Stimulated activated CD4-positive, alpha-beta T cell treated with anti-CD3 and anti-CD28 coated beads, Interleukin-4, amount 100 ng/mL, for 48 hours (primary cell): ENCODE measurements around the gene TCF20.

ENCODE experiments used
- DNase-seq, 2 donors: peaks; one replicate each; pipeline ENCODE4 v3.0.0-alpha.2; 2020; ENCODE audit warnings: low read depth in 2 of 2

The TCF20 gene

GRCh38 chr22:42282252-42282942 lies 11.9 kb upstream of the TCF20 start:
- no peak for DNase-seq

DNA sequence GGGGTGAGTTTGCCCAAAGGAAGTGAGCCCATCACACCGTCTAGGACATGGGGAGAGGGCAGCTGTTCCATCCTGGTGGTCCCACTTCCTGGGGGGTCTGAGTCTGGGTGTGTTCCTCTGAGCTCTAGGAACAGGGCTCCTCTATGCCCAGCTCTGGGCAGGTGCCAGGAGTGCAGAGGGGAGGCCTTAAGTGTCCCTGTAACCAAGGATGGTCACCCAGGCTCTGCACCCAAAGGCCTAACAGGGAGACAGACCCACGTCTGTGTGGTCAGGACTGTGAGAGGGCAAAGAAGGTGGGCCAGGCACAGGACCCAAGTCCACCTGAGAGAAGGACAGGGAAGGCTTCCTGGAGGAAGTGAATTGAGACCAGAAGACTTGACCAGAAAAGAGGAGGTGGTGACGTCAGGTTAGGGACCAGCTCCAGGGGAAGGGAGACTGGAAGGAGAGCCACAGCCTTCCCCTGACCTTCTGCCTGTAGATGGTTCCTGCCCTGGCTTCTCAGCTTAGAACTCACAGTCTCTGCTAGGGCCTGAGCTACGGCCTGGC lies 11.3 kb upstream of the TCF20 start:
- DNase-seq: no peak

- no peak for DNase-seq
Measured at GRCh38 chr22:42281284-42281683, 10.8 kb upstream of the TCF20 start.

GRCh38 chr22:42280836-42281235 lies 10.4 kb upstream of the TCF20 start:
- no peak for DNase-seq

DNA sequence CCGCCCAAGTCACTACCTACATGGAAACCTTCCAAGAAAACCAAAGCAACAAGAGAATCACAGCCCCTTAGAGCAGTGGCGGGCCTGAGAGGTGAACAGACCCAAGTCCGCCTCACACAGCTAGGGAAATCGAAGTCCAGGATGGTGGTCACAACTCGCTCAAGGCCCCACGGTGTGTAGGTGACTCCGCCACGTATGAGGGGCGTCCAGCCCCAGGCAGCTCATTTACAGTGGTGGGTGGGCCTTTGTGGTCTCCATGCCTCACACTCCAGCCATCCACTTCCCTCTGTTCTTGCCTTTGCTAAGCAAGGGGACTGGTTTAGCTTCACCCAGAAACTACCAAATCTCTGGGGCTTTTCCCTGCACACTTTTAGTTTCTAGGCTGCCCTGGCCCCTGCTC lies 9.7 kb upstream of the TCF20 start:
- no peak for DNase-seq

GRCh38 chr22:42279425-42280020 lies 9.1 kb upstream of the TCF20 start:
- DNase-seq: no peak

GRCh38 chr22:42277988-42278776 lies 7.7 kb upstream of the TCF20 start:
- DNase-seq: no peak

DNA sequence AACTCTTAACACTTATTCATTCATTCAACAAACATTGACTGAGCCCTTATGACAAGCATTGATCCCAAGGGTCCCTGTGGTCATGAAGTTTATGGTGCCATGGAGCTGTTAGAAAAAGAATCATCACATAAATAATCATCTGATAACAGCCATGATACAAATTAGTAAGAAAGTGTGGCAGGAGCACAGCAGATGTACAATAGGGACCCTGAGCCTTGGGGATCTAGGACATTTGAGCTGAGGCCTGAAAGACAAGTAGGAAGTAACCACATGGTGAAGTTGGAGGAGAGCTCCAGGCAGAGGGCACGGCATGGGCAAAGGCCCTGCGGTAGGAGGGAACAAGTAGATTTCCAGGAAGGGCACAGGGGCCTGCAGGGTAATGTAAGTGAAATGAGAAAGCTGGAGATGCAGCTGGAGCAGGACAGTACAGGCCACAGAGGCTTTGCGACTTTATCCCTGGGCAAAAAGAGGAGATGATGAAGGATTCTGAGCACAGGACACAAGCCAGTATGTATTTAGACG lies 6.8 kb upstream of the TCF20 start:
- no peak for DNase-seq

DNA sequence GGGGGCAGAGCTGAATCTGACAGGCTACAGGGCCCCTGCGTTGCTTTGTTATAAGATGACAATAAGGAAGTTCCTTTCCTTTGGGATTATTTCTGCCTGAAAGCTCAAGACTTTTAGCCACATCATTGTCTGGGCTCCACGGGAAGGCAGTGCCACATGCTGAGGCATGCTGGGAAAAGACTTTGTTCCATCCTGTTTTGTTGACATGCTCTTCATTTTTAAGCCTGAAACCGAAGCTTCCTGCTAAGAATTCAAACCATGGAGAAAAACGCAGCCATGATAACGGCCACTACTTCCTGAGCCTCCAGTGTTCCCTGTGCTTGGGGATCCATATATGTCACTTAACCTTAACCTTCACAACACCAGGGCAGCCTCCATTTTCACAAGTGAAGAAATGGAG lies 5.5 kb upstream of the TCF20 start:
- no peak for DNase-seq

DNA sequence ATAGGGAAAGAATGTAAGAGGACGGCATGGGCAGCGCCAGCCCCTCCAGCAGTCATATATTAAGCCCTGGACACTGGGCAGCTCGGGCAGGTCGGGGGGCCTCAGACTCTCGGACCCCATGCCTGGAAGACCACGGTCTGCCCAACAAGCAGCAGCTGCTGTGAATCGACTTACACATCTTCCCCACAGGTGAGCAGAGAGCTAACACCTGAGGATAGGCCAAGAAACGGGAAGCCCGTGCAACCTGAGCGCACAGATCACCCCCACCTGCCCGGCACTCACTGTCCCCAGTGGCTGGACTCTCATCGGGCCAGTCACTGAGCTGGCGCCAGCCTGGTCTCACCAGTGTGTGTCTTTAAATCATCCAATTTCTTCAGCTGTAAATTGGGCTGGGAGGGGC lies 4.7 kb upstream of the TCF20 start:
- DNase-seq: no peak

DNA sequence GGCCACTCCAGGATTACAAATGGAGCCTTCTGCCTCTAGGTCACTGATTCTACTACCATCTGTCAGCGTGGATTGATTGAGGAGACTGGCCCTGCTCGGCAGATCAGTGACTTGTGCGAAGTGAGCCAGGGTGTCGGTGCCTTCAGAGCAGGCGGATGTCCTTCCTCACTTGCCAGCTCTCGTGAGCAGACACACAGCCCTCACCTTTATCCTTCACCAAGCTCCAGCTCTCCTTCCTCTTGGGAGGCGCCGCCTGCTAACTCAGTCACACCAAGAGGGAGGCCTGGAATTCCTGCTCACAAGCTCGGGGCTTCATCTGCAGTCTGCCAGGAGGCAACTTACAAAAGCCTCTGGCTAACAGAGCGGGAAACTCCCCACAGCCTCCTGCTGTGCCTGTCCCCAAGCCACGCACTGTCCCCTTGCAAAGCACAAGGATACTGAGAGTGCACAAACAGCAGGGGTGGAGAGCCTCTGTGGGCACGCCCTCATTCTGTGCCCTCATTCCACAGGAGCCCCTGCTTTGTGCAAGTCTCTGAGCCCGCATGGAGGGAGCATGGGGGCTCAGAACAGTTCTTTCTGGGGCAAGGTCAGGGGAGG lies 3.5 kb upstream of the TCF20 start:
- no peak for DNase-seq

- DNase-seq: no peak
Measured at GRCh38 chr22:42272431-42272999, 2.1 kb upstream of the TCF20 start.

DNA sequence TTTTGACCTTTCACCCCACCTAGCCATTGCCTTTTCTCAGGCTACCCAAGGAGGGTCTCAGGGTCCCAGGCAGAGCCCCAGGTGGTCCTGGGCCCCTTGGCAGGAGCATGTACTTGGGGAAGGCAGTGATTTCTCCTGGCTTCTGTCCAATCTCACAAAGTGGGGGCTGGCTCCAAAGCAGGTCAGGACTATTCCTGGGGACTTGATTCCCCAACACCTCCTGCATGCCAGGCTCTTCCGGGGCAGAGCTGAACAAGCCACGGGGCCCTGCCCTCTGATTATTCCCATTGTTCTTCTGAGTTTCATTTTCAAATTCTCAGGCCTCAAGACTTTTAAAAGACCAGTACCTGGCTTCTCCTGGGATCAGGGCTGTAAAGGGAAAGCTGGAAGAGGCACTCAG lies 1.5 kb upstream of the TCF20 start:
- no peak for DNase-seq

DNA sequence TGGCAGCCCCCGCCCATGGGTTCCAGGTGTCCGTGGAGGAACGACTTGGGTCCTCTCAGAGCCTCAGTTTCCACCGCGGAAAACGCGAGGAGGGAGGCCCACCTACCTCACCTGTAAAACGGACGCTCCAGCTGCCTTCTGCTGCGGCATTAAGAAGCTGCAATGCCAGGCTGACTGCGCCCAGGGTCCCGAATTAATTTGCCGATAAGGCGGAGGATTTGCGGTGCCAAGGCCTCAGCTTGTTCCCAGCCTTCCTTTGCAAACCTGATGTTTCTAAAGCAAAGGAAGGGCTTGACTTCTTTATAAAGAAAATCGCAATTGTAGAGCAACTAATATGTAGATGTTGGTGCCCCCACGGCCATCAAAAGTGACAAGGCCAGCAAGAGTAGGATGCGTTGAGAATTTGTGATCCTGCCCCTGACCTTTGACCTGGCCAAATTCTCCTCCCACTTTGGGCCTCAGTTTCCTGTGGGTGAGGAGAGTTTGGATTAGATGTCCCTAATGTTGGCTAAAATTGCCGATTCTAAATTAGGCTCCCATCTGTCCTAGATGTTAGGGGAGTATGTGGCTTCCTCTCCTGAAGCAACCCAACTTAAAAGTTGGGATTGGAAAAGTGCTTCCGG lies 849 bp upstream of the TCF20 start:
- no peak for DNase-seq

DNA sequence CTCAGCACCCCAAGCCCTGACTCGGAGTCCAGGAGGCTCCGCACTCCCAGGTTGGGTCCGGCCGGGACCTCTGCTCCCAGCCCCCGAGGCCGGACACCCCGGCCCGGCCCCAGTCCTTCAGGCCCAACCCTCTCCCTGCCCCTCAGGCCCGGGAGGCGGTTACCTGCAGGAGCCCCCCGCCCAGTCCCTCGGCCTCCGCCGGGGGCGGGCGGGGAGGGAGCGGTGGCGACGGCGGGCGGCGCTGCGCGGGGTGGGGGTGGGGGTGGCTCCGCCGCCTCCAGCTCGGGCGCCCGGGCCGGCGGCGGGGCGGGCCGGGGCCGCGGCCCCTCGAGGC lies 310 bp downstream of the TCF20 start:
- peak in 1 of 2 donors; percentile 18 for DNase-seq

GRCh38 chr22:42269432-42270175 lies 849 bp downstream of the TCF20 start:
- DNase-seq: peak; percentile 63

GRCh38 chr22:42268852-42269410 lies 1.5 kb downstream of the TCF20 start:
- no peak for DNase-seq

- DNase-seq: no peak
Measured at GRCh38 chr22:42265321-42265720, 5.1 kb downstream of the TCF20 start.

DNA sequence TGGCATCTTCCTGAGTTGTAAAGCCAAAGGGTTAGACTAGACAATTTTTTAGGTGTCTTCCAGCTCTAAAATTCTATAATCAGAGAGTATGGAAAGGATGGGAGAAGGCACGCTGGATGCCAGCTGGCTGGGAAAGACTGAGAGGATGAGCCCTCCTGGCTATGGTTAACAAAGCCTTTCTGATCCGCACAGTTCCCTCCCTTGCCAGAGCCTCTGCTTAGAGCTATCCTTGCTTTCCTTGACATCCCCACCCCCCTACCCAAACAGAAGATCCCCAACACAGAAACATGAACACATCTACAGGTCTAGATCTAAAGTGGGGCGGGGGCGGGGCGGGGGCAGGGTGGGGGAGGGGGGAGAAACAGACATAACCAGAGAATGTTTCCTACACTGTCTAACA lies 6.5 kb downstream of the TCF20 start:
- DNase-seq: no peak

DNA sequence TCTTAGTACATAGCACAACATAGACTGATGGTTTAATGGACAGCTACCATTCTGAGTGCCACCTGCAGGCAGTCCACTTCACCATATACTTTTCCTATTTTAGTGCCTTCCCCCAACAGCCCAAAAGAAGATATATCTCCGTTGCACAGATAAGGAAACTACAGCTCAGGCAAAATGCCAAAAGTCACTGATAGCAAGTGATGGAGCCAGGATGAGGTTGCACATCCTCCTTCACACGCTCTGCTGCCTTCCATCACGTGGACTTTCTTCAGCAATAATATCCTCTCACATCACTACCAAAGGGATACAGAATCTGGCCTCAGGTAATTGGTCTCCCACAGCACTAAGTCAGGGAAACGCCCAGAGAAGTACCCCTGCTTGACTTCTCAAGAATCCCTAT lies 7.5 kb downstream of the TCF20 start:
- DNase-seq: no peak
